Tibial artery (tissue), 4 donors: ENCODE data around the gene CAMSAP1.

Experiments used
- DNase-seq, 2 donors: peaks; one replicate each; pipeline ENCODE4 v3.0.0-alpha.2; 2019
- H3K27ac ChIP-seq, 2 donors: fragments of 200-600 bp; sonication (generic) in 1 of 2; 1 replicate in 1 of 2; 2 replicates in 1 of 2; pipeline ENCODE4 v1.5.1; 2018 to 2019; ENCODE audit warnings: mild to moderate bottlenecking in 1 of 2
- H3K27me3 ChIP-seq, 2 donors: fragments of 200-600 bp; sonication (generic) in 1 of 2; one replicate each; pipeline versions ENCODE4 v1.5.1 to v1.6.0; 2016 to 2019
- H3K36me3 ChIP-seq, 3 donors: fragments of 200-600 bp; sonication (generic) in 2 of 3; one replicate each; pipeline ENCODE4 v1.5.1; 2016 to 2019; ENCODE audit warnings: mild to moderate bottlenecking in 2 of 3
- H3K4me1 ChIP-seq, 4 donors: fragments of 200-600 bp; sonication (generic) in 2 of 4; 1 replicate in 3 of 4; 2 replicates in 1 of 4; pipeline ENCODE4 v1.5.1; 2016 to 2019
- H3K4me3 ChIP-seq, 2 donors: fragments of 200-600 bp; sonication (generic) in 1 of 2; 1 replicate in 1 of 2; 2 replicates in 1 of 2; pipeline ENCODE4 v1.5.1; 2018 to 2019; ENCODE audit warnings: mild to moderate bottlenecking in 2 of 2
- H3K9me3 ChIP-seq, 3 donors: fragments of 200-600 bp; sonication (generic) in 1 of 3; one replicate each; pipeline ENCODE4 v1.5.1; 2016 to 2019
- CTCF ChIP-seq, 2 experiments: fragments of 200-600 bp in 1 of 2; fragments of 450-650 bp in 1 of 2; IDR thresholded peaks; one replicate each; pipeline ENCODE4 v1.5.1; 2017 to 2019; ENCODE audit warnings: antibody characterized with exemption in 2 of 2, mild to moderate bottlenecking in 1 of 2, moderate library complexity in 1 of 2
- intact Hi-C: fragments of 100-400 bp; cut with DNase I; formaldehyde crosslinking; loops from one replicate; pipeline ENCODE4 v1.15.0; 2023; ENCODE audit warnings: low total_unique reads

Gene CAMSAP1

GRCh38 chr9:135814421-135815095 lies 92.8 kb downstream of the CAMSAP1 start:
- peaks cover 75 to 100% (median 85%) of the 10 kb centered on the region in 3 donors for H3K36me3 ChIP-seq
- DNase-seq = peak in 1 of 2 donors; percentile 37

GRCh38 chr9:135813671-135814290 lies 93.6 kb downstream of the CAMSAP1 start:
- DNase-seq = peak in 1 of 2 donors; percentile 38
- peaks cover 71 to 93% (median 80%) of the 10 kb centered on the region in 3 donors for H3K36me3 ChIP-seq
- intact Hi-C loops = no loop called here
- H3K9me3 ChIP-seq = no peaks in the 10 kb centered on the region
- H3K27ac ChIP-seq = no peak overlapping the region
- H3K4me3 ChIP-seq = no peak overlapping the region
- H3K4me1 ChIP-seq = no peaks in the 10 kb centered on the region
- H3K27me3 ChIP-seq = no peaks in the 10 kb centered on the region
- TF ChIP-seq CTCF (IDR thresholded peaks at IDR 0.05) = no peak

More at GRCh38 chr9:135814421-135815095, 92.8 kb downstream of the CAMSAP1 start:
- no peaks in the 10 kb centered on the region for H3K9me3 ChIP-seq
- H3K27ac ChIP-seq = no peak overlapping the region
- H3K4me1 ChIP-seq = no peaks in the 10 kb centered on the region
- no peaks in the 10 kb centered on the region for H3K27me3 ChIP-seq
- no peak overlapping the region for H3K4me3 ChIP-seq
- intact Hi-C loops = no loop called here
- TF ChIP-seq CTCF (IDR thresholded peaks at IDR 0.05) = no peak

GRCh38 chr9:135812961-135813360 lies 94.4 kb downstream of the CAMSAP1 start:
- intact Hi-C loops = no loop called here
- H3K36me3 ChIP-seq = peaks cover 62 to 85% (median 71%) of the 10 kb centered on the region in 3 donors
- H3K4me3 ChIP-seq = no peak overlapping the region
- H3K4me1 ChIP-seq = no peaks in the 10 kb centered on the region
- H3K27ac ChIP-seq = no peak overlapping the region
- no peak for TF ChIP-seq CTCF (IDR thresholded peaks at IDR 0.05)
- peak in 1 of 2 donors; percentile 40 for DNase-seq
- H3K27me3 ChIP-seq = no peaks in the 10 kb centered on the region
- H3K9me3 ChIP-seq = no peaks in the 10 kb centered on the region

- Histone ChIP-seq H3K27me3 (no peaks in the 10 kb centered on the region), H3K4me3 (no peak overlapping the region), H3K9me3 (no peaks in the 10 kb centered on the region), H3K36me3 (peaks cover 51 to 73% (median 60%) of the 10 kb centered on the region in 3 donors), H3K4me1 (no peaks in the 10 kb centered on the region), H3K27ac (no peak overlapping the region)
- intact Hi-C loops = no loop called here
- DNase-seq = peak in 1 of 2 donors; percentile 1
- TF ChIP-seq CTCF (IDR thresholded peaks at IDR 0.05) = no peak
Observed at GRCh38 chr9:135811801-135812200, 95.5 kb downstream of the CAMSAP1 start.

GRCh38 chr9:135810806-135811575 lies 96.4 kb downstream of the CAMSAP1 start:
- intact Hi-C loops = no loop called here
- peaks cover 43 to 65% (median 52%) of the 10 kb centered on the region in 3 donors for H3K36me3 ChIP-seq
- no peak overlapping the region for H3K27ac ChIP-seq
- no peak overlapping the region for H3K4me3 ChIP-seq
- DNase-seq = peak; percentile 20 to 40
- H3K27me3 ChIP-seq = no peaks in the 10 kb centered on the region
- no peaks in the 10 kb centered on the region for H3K4me1 ChIP-seq
- no peaks in the 10 kb centered on the region for H3K9me3 ChIP-seq
- no peak for TF ChIP-seq CTCF (IDR thresholded peaks at IDR 0.05)
